NCI-H187 treated with DMSO at 0.1 percent for 48 hours (cell line): ENCODE results near the gene SYNDIG1.

Experiments
- DNase-seq: peaks from one replicate; lab custom pipeline; 2025; lab: John Stamatoyannopoulos, UW

Gene SYNDIG1

GRCh38 chr20:24473435-24474223 is 4.2 kb downstream of the SYNDIG1 start:
- DNase-seq: no peak

GRCh38 chr20:24477831-24478547 is 8.6 kb downstream of the SYNDIG1 start:
- no peak for DNase-seq

- DNase-seq: no peak
Observed at GRCh38 chr20:24478584-24478983, 9.2 kb downstream of the SYNDIG1 start.

- no peak for DNase-seq
Observed at GRCh38 chr20:24479106-24479505, 9.7 kb downstream of the SYNDIG1 start.

- DNase-seq: no peak
Observed at GRCh38 chr20:24479595-24479994, 10.2 kb downstream of the SYNDIG1 start.

GRCh38 chr20:24480509-24480908 is 11.1 kb downstream of the SYNDIG1 start:
- no peak for DNase-seq

- DNase-seq: no peak
Observed at GRCh38 chr20:24481173-24481572, 11.7 kb downstream of the SYNDIG1 start.

GRCh38 chr20:24483435-24484080 is 14.1 kb downstream of the SYNDIG1 start:
- no peak for DNase-seq

- no peak for DNase-seq
Observed at GRCh38 chr20:24484081-24484450, 14.6 kb downstream of the SYNDIG1 start.

GRCh38 chr20:24485981-24486380 is 16.6 kb downstream of the SYNDIG1 start:
- DNase-seq: no peak

- no peak for DNase-seq
Observed at GRCh38 chr20:24487240-24487639, 17.8 kb downstream of the SYNDIG1 start.

GRCh38 chr20:24487648-24488047 is 18.2 kb downstream of the SYNDIG1 start:
- DNase-seq: no peak

- no peak for DNase-seq
Observed at GRCh38 chr20:24488064-24488799, 18.8 kb downstream of the SYNDIG1 start.

- DNase-seq: no peak
Observed at GRCh38 chr20:24488800-24489175, 19.4 kb downstream of the SYNDIG1 start.

GRCh38 chr20:24489193-24489592 is 19.8 kb downstream of the SYNDIG1 start:
- no peak for DNase-seq

GRCh38 chr20:24489631-24490260 is 20.3 kb downstream of the SYNDIG1 start:
- DNase-seq: no peak

GRCh38 chr20:24490598-24490997 is 21.2 kb downstream of the SYNDIG1 start:
- DNase-seq: no peak

- no peak for DNase-seq
Observed at GRCh38 chr20:24491041-24491756, 21.8 kb downstream of the SYNDIG1 start.

GRCh38 chr20:24492031-24492607 is 22.7 kb downstream of the SYNDIG1 start:
- DNase-seq: no peak

GRCh38 chr20:24492698-24493097 is 23.3 kb downstream of the SYNDIG1 start:
- no peak for DNase-seq

GRCh38 chr20:24493181-24493580 is 23.8 kb downstream of the SYNDIG1 start:
- DNase-seq: no peak
